ENCODE data around the gene PLEKHH1. TPM values are rescaled to one million over a fixed set of nuclear protein-coding genes. Genes with fewer than 3 reads are reported as not detected.

The PLEKHH1 gene
- total RNA-seq, 1 experiment from 2014 or later: 27.6 TPM

- H3K36me3 ChIP-seq (ENCODE audit: control insufficient read depth in 1 of 2, insufficient read depth in 2 of 2, low read length in 2 of 2): no peaks in the 10 kb centered on the region
- CTCF ChIA-PET: interaction anchor here (2.4 to 2.6 kb wide), 2 partner anchors 13 to 86 kb away, joined by 13 to 18 read pairs; no protein-coding TSS in a partner anchor
- no peak for ATAC-seq
- no peaks in the 10 kb centered on the region for H3K79me2 ChIP-seq (ENCODE audit: insufficient read depth, low read length)
- TF ChIP-seq TCF7L2 (IDR thresholded peaks at IDR 0.05; ENCODE audit: borderline replicate concordance, extremely low read depth, insufficient read depth, insufficient read length): no peak
- TF ChIP-seq EZH2 (IDR thresholded peaks at IDR 0.05): no peak
- TF ChIP-seq ZNF274 (IDR thresholded peaks at IDR 0.05; ENCODE audit: low read depth, low read length): no peak
- no peak for TF ChIP-seq CBX3 (IDR thresholded peaks at IDR 0.05; ENCODE audit: low read depth)
- TF ChIP-seq EZH2phosphoT487 (IDR thresholded peaks at IDR 0.05; ENCODE audit: borderline replicate concordance): no peak
- no peak for TF ChIP-seq EGR1 (IDR thresholded peaks at IDR 0.05; ENCODE audit: low read depth)
- no peak for TF ChIP-seq ELF1 (IDR thresholded peaks at IDR 0.05; ENCODE audit: borderline replicate concordance, low read depth)
- TF ChIP-seq SIN3A (IDR thresholded peaks at IDR 0.05; ENCODE audit: low read depth): no peak
- no peak for TF ChIP-seq POLR2AphosphoS5 (IDR thresholded peaks at IDR 0.05; ENCODE audit: low read depth, low read length)
- no peak for TF ChIP-seq FOSL1 (IDR thresholded peaks at IDR 0.05; ENCODE audit: low read depth)
- no peak for TF ChIP-seq CTCF (IDR thresholded peaks at IDR 0.05 in 2 of 3, conservative IDR thresholded peaks at IDR 0.05 in 1 of 3; ENCODE audit: borderline replicate concordance in 1 of 3, insufficient read depth in 1 of 3, low read depth in 2 of 3, low read length in 2 of 3)
- TF ChIP-seq REST (IDR thresholded peaks at IDR 0.05; ENCODE audit: low read depth): no peak
- POLR2A ChIA-PET: no interaction called here
- intact Hi-C loops (cut with micrococcal nuclease): no loop called here
- peak overlapping the region; percentile 94 for H3K4me2 ChIP-seq (ENCODE audit: low read length)
- no peak overlapping the region for H2AFZ ChIP-seq (ENCODE audit: low read depth, low read length, poor library complexity, severe bottlenecking)
- no peak overlapping the region for H3K27ac ChIP-seq (ENCODE audit: low read depth, low read length)
- RAD21 ChIA-PET (ENCODE audit: low non-redundant PET in 1 of 2, low total read pairs in 2 of 2, uncharacterized antibody in 2 of 2, unreplicated experiment in 2 of 2): no interaction called here
- peak overlapping the region; percentile 45; the same call in 1 of the 2 replicates for H3K9ac ChIP-seq (ENCODE audit: low read length)
- H4K20me1 ChIP-seq (ENCODE audit: insufficient read depth): no peaks in the 10 kb centered on the region
- no peaks in the 10 kb centered on the region for H3K9me3 ChIP-seq (ENCODE audit: control insufficient read depth in 1 of 2, insufficient read depth in 1 of 2, low read depth in 1 of 2, low read length in 2 of 2)
- no peak for DNase-seq (ENCODE audit: low read depth, low spot score)
- no TSS peak for BruUV-seq (replicated peaks)
- no peaks in the 10 kb centered on the region for H3K9me2 ChIP-seq (ENCODE audit: insufficient read depth)
- H3K4me3 ChIP-seq (replicated peaks in 1 of 2; ENCODE audit: low read depth in 1 of 2, low read length in 2 of 2): peak overlapping the region; percentile 60 to 70; a peak in 3 of 4 replicates
- H3K27me3 ChIP-seq (ENCODE audit: insufficient read depth, low read length): no peaks in the 10 kb centered on the region
- peaks cover 2 to 22% of the 10 kb centered on the region in 2 experiments; a peak in 2 of 4 replicates for H3K4me1 ChIP-seq (ENCODE audit: control insufficient read depth in 1 of 2, insufficient read depth in 2 of 2, low read length in 2 of 2)
Observed at GRCh38 chr14:67514203-67514607, 18.9 kb upstream of the PLEKHH1 start.
